Neural progenitor cell (in vitro differentiated cells): ENCODE measurements around the gene ASPDH. TPM values are rescaled to one million over a fixed set of nuclear protein-coding genes. Genes with fewer than 3 reads are reported as not detected.
A peak's percentile ranks its signal among the peaks of the same experiment; 100 is the strongest.

Experiments
- DNase-seq: peaks from one replicate; pipeline ENCODE4 v3.0.0-alpha.2; 2016; ENCODE audit warnings: low spot score
- H2AFZ ChIP-seq: fragments of 200-600 bp; sonication (generic); replicated peaks from 2 replicates; pipeline ENCODE4 v1.6.1; 2016; ENCODE audit warnings: antibody characterized with exemption
- H3F3A ChIP-seq: fragments of 200-600 bp; sonication (generic); 2 replicates; pipeline ENCODE4 v1.6.1; 2016; ENCODE audit warnings: antibody characterized with exemption, low read depth
- H3K27ac ChIP-seq: fragments of 200-600 bp; sonication (generic); 2 replicates; pipeline ENCODE4 v1.5.1; 2016; ENCODE audit warnings: mild to moderate bottlenecking
- H3K27me3 ChIP-seq: fragments of 200-600 bp; sonication (generic); 2 replicates; pipeline ENCODE4 v1.6.1; 2016; ENCODE audit warnings: mild to moderate bottlenecking, moderate library complexity
- H3K36me3 ChIP-seq: fragments of 200-600 bp; sonication (generic); 2 replicates; pipeline ENCODE4 v1.5.1; 2016
- H3K4me1 ChIP-seq: fragments of 200-600 bp; sonication (generic); 2 replicates; pipeline ENCODE4 v1.6.1; 2016; ENCODE audit warnings: mixed run types
- H3K4me2 ChIP-seq: fragments of 200-600 bp; sonication (generic); 2 replicates; pipeline ENCODE4 v1.6.1; 2016
- H3K4me3 ChIP-seq: fragments of 200-600 bp; sonication (generic); 2 replicates; pipeline ENCODE4 v1.5.1; 2016
- H3K79me2 ChIP-seq: fragments of 200-600 bp; sonication (generic); 2 replicates; pipeline ENCODE4 v1.6.1; 2016; ENCODE audit warnings: low read depth
- H3K9ac ChIP-seq: fragments of 200-600 bp; sonication (generic); 2 replicates; pipeline ENCODE4 v1.6.1; 2016
- H3K9me3 ChIP-seq: fragments of 200-600 bp; sonication (generic); 2 replicates; pipeline ENCODE4 v1.5.1; 2016; ENCODE audit warnings: low read depth
- H4K20me1 ChIP-seq: fragments of 200-600 bp; sonication (generic); 2 replicates; pipeline ENCODE4 v1.6.1; 2016; ENCODE audit warnings: low read depth
- H3K27ac Mint-ChIP-seq: 3 replicates; pipeline ENCODE4 v1.8.0; 2021; ENCODE audit warnings: mixed read lengths
- H3K27me3 Mint-ChIP-seq: 2 replicates; pipeline ENCODE4 v1.8.0; 2022; ENCODE audit warnings: low read depth, mild to moderate bottlenecking, inconsistent platforms, moderate library complexity, mixed read lengths; ENCODE audit not compliant: insufficient read depth
- H3K36me3 Mint-ChIP-seq: 3 replicates; pipeline ENCODE4 v1.8.0; 2021; ENCODE audit warnings: mixed read lengths
- H3K4me1 Mint-ChIP-seq: 3 replicates; pipeline ENCODE4 v1.8.0; 2021; ENCODE audit warnings: mixed read lengths
- H3K4me3 Mint-ChIP-seq: 3 replicates; pipeline ENCODE4 v1.8.0; 2021; ENCODE audit warnings: mild to moderate bottlenecking, moderate library complexity, mixed read lengths
- H3K9me3 Mint-ChIP-seq: 3 replicates; pipeline ENCODE4 v1.8.0; 2020; ENCODE audit warnings: mixed read lengths
- EZH2 ChIP-seq: fragments of 200-600 bp; sonication (generic); IDR thresholded peaks from 2 replicates; pipeline ENCODE4 v1.6.1; 2017; ENCODE audit warnings: antibody characterized with exemption, mild to moderate bottlenecking, moderate library complexity
- EZH2phosphoT487 ChIP-seq: fragments of 200-600 bp; sonication (generic); IDR thresholded peaks from 2 replicates; pipeline ENCODE4 v1.6.1; 2017; ENCODE audit warnings: antibody characterized with exemption
- total RNA-seq: library from RNA; depleted of rRNA; stranded (reverse); fragments of >200 nt; gene quantifications from 2 replicates; pipeline ENCODE4 v1.2.3, GENCODE V29; 2015; ENCODE audit warnings: low replicate concordance
- TF ChIP-seq, protein P1 (sequence below): fragments of 200-600 bp; sonication (generic); IDR thresholded peaks from 2 replicates; pipeline ENCODE4 v1.5.1; 2017; ENCODE audit warnings: antibody characterized with exemption, mild to moderate bottlenecking

ASPDH gene
- total RNA-seq, 1 donor from 2014 or later: not detected

DNA sequence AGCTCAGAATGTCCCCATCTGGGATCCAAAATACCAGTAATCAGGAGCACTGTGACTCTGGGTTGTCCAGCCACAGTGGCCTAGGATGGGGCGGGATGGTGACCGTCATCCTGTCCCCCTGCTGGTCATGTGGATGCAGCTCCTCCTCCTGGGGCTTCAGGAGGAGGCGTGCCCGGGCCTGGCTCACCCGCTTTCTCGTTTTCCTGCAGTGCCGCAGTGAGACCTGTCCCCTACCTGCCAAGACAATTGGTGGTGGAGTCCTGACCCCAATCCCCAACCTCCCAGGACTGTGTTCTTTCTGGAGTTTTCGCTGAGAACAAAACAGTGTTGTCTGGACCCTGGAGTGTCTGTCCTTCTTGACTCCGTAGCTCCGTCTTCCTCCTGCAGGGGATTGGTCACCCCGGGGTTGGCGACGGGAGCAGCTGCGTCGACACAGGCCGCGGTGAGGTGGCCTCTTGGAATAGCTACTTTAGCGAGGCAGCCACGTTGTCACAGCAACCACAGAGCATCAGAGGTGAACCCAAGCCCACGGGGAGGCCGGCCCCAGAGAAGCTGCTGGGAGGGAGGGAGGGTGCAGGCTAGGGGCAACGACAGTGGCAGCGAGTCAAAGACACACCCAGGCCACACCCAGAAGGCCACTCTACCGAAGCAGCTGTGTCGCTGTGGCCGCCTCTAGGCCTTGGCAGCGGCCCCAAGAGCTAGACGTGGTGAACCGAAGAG, 47.6 kb downstream of the ASPDH start:
- H3K27ac Mint-ChIP-seq: peak overlapping the region; percentile 69
- H3K9ac ChIP-seq: no peak overlapping the region
- TF ChIP-seq EZH2phosphoT487 (no peak), EZH2 (no peak)
- TF ChIP-seq, protein P1, sequence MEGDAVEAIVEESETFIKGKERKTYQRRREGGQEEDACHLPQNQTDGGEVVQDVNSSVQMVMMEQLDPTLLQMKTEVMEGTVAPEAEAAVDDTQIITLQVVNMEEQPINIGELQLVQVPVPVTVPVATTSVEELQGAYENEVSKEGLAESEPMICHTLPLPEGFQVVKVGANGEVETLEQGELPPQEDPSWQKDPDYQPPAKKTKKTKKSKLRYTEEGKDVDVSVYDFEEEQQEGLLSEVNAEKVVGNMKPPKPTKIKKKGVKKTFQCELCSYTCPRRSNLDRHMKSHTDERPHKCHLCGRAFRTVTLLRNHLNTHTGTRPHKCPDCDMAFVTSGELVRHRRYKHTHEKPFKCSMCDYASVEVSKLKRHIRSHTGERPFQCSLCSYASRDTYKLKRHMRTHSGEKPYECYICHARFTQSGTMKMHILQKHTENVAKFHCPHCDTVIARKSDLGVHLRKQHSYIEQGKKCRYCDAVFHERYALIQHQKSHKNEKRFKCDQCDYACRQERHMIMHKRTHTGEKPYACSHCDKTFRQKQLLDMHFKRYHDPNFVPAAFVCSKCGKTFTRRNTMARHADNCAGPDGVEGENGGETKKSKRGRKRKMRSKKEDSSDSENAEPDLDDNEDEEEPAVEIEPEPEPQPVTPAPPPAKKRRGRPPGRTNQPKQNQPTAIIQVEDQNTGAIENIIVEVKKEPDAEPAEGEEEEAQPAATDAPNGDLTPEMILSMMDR: peak; percentile 70

DNA sequence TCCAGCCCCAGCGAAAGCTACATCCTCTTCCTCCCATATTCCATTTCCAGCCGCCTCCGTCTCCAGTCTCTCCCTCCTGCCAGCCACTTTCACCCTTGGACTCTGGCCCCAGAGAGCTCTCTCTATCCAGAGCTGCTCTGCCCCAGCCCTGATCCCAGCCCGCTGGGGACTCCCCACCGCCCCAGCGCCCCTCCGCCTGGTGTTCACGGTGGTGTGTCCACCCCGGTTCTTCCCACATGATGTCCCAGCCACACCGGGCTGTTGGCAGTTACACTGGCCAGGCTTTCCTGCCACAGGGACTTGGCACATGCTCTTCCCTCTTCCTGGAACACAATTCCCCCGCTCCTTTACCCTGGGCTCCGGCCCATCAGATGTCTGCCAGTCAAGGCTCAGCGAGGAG, 48.7 kb downstream of the ASPDH start:
- no peaks in the 10 kb centered on the region for H3K27me3 ChIP-seq
- H3K4me2 ChIP-seq: no peak overlapping the region
- peaks cover 10% of the 10 kb centered on the region for H3F3A ChIP-seq
- H3K4me3 ChIP-seq: no peak overlapping the region
- H3K9me3 ChIP-seq: no peaks in the 10 kb centered on the region
- DNase-seq: no peak
- peaks cover 10% of the 10 kb centered on the region for H3K4me1 ChIP-seq
- no peak overlapping the region for H2AFZ ChIP-seq
- no peak overlapping the region for H3K9ac ChIP-seq
- H3K79me2 ChIP-seq: no peaks in the 10 kb centered on the region
- H3K4me1 Mint-ChIP-seq: peaks cover 27% of the 10 kb centered on the region
- H3K27me3 Mint-ChIP-seq: peaks cover 13% of the 10 kb centered on the region
- peak overlapping the region; percentile 36 for H3K4me3 Mint-ChIP-seq
- H3K36me3 ChIP-seq: no peaks in the 10 kb centered on the region
- no peaks in the 10 kb centered on the region for H4K20me1 ChIP-seq
- H3K9me3 Mint-ChIP-seq: no peaks in the 10 kb centered on the region
- no peaks in the 10 kb centered on the region for H3K36me3 Mint-ChIP-seq
- peak overlapping the region; percentile 60 for H3K27ac Mint-ChIP-seq
- TF ChIP-seq EZH2: no peak
- H3K27ac ChIP-seq: no peak overlapping the region

More for the DNA sequence above, 47.6 kb downstream of the ASPDH start:
- Histone ChIP-seq H3K4me3 (no peak overlapping the region), H3K27ac (no peak overlapping the region), H3K9me3 (no peaks in the 10 kb centered on the region), H4K20me1 (no peaks in the 10 kb centered on the region), H3K4me2 (peak overlapping the region; percentile 45), H3K4me1 (peaks cover 10% of the 10 kb centered on the region), H2AFZ (peak overlapping the region; percentile 87), H3K79me2 (no peaks in the 10 kb centered on the region), H3K27me3 (no peaks in the 10 kb centered on the region), H3K36me3 (no peaks in the 10 kb centered on the region), H3F3A (peaks cover 7% of the 10 kb centered on the region)
- H3K9me3 Mint-ChIP-seq: no peaks in the 10 kb centered on the region
- DNase-seq: peak; percentile 82
- H3K36me3 Mint-ChIP-seq: no peaks in the 10 kb centered on the region
- peaks cover 20% of the 10 kb centered on the region for H3K4me1 Mint-ChIP-seq
- H3K4me3 Mint-ChIP-seq: no peak overlapping the region
- peaks cover 17% of the 10 kb centered on the region for H3K27me3 Mint-ChIP-seq

DNA sequence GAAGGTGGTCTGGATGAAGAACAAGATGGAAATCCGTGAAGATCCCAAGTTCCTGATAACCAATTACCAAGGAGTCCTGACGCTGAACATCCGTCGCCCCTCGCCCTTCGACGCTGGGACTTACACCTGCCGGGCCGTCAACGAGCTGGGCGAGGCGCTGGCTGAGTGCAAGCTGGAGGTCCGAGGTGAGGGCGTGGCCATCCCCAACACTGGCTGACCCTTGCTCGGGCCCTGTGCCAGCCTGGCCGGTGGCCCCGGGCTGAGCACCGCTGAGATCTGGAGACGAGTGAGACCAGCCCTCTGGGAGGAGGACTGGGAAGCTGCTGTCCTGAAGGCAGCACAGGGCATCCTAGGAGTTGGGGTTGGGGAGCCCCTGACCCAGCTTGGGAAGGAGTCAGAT, 49.4 kb downstream of the ASPDH start:
- no peaks in the 10 kb centered on the region for H3K9me3 Mint-ChIP-seq
- no peaks in the 10 kb centered on the region for H3K36me3 ChIP-seq
- no peak overlapping the region for H2AFZ ChIP-seq
- no peaks in the 10 kb centered on the region for H3K27me3 ChIP-seq
- H3K27ac Mint-ChIP-seq: peak overlapping the region; percentile 76
- peak overlapping the region; percentile 33 for H3K4me3 Mint-ChIP-seq
- H3K9me3 ChIP-seq: no peaks in the 10 kb centered on the region
- H3K9ac ChIP-seq: no peak overlapping the region
- H3K36me3 Mint-ChIP-seq: no peaks in the 10 kb centered on the region
- H3K4me3 ChIP-seq: no peak overlapping the region
- no peak overlapping the region for H3K27ac ChIP-seq
- H3K27me3 Mint-ChIP-seq: peaks cover 8% of the 10 kb centered on the region
- DNase-seq: no peak
- H3K79me2 ChIP-seq: no peaks in the 10 kb centered on the region
- peaks cover 10% of the 10 kb centered on the region for H3K4me1 ChIP-seq
- H3K4me1 Mint-ChIP-seq: peaks cover 29% of the 10 kb centered on the region
- H3F3A ChIP-seq: peaks cover 10% of the 10 kb centered on the region
- H4K20me1 ChIP-seq: no peaks in the 10 kb centered on the region
- H3K4me2 ChIP-seq: no peak overlapping the region
- no peak for TF ChIP-seq EZH2phosphoT487
- TF ChIP-seq EZH2: no peak
- TF ChIP-seq, protein P1: no peak

DNA sequence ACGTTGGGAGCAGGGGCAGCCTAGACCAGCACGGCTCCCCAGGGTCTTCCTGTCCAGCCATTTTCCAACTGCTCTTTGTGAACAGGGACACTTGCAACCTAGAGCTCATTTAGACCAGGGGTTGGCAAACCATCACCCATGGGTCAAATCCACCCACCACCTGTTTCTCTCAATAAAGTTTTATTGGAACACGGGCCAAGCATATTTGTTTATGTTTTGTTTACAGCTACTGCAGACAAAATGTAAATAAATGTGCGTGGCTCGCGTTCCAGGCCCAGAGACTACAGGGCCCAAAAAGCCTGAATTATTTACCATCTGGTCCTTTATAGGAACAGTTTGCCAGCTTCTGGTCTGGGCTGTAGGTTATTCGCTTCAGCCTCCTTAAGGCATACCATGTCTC, 50.7 kb downstream of the ASPDH start:
- H3K27me3 Mint-ChIP-seq: peaks cover 6% of the 10 kb centered on the region
- Histone ChIP-seq H3K27ac (no peak overlapping the region), H3K9me3 (no peaks in the 10 kb centered on the region), H4K20me1 (no peaks in the 10 kb centered on the region), H2AFZ (no peak overlapping the region), H3F3A (peaks cover 10% of the 10 kb centered on the region), H3K9ac (no peak overlapping the region), H3K4me2 (no peak overlapping the region), H3K79me2 (no peaks in the 10 kb centered on the region), H3K4me3 (no peak overlapping the region), H3K27me3 (no peaks in the 10 kb centered on the region), H3K36me3 (no peaks in the 10 kb centered on the region), H3K4me1 (peaks cover 10% of the 10 kb centered on the region)
- no peak for DNase-seq
- H3K4me3 Mint-ChIP-seq: no peak overlapping the region
- H3K4me1 Mint-ChIP-seq: peaks cover 27% of the 10 kb centered on the region
- H3K9me3 Mint-ChIP-seq: no peaks in the 10 kb centered on the region
- H3K27ac Mint-ChIP-seq: no peak overlapping the region
- TF ChIP-seq, protein P1: no peak
- no peak for TF ChIP-seq EZH2phosphoT487
- no peak for TF ChIP-seq EZH2
- H3K36me3 Mint-ChIP-seq: no peaks in the 10 kb centered on the region
